NT2/D1 (cell line): ENCODE measurements around the gene AKNAD1.

Source experiments
- SUZ12 ChIP-seq: IDR thresholded peaks from 2 replicates; pipeline ENCODE4 v1.6.1; 2011; ENCODE audit not compliant: insufficient read length, insufficient read depth; ENCODE audit errors: extremely low read depth
- YY1 ChIP-seq: IDR thresholded peaks from 2 replicates; pipeline ENCODE4 v1.6.1; 2011; ENCODE audit not compliant: insufficient read length, insufficient read depth
- ZNF274 ChIP-seq: IDR thresholded peaks from 2 replicates; pipeline ENCODE4 v1.6.1; 2011; ENCODE audit warnings: mild to moderate bottlenecking, low read depth, low read length

DNA sequence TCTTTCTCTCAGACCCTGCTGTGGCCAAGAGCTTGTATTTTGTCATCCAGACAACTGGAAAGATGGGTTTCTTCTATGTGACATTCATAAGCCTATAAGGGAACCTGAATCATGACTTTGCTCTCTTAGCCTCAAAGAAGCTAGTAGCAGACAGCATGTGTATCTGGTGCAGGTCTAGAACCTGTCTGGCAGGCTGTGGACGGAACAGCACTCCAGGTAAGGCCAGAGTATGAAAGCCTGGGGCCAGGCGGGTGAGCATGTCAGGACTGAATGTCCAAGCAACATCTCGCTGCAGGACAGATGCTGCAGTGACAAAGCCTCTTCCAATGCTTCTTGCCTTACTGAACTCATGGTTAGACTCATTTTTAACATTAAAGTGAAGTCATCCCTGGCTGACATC lies 32.8 kb downstream of the AKNAD1 start:
- TF ChIP-seq ZNF274 (no peak), YY1 (no peak), SUZ12 (no peak)
